Naive B cell (primary cell): ENCODE data around the gene DNAJC28. TPM values are rescaled to one million over a fixed set of nuclear protein-coding genes. Genes with fewer than 3 reads are reported as not detected.

ENCODE experiments used
- ATAC-seq, 2 donors: fragments of 150-1000 bp; cut with Tn5 transposase; 2 replicates each; pipeline ENCODE4 v1.10.0; 2021; ENCODE audit warnings: low read depth in 2 of 2, mild to moderate bottlenecking in 2 of 2, moderate library complexity in 2 of 2
- DNase-seq: peaks from one replicate; pipeline ENCODE4 v3.0.0; 2022
- H3K27ac Mint-ChIP-seq, 6 donors: one replicate each; pipeline ENCODE4 v1.8.0; 2020 to 2022; ENCODE audit warnings: mild to moderate bottlenecking in 6 of 6, mixed read lengths in 6 of 6, moderate library complexity in 5 of 6, inconsistent platforms in 2 of 6
- H3K27me3 Mint-ChIP-seq, 3 donors: one replicate each; pipeline ENCODE4 v1.8.0; 2021 to 2022; ENCODE audit warnings: mixed read lengths in 3 of 3, mild to moderate bottlenecking in 1 of 3
- H3K36me3 Mint-ChIP-seq, 2 donors: one replicate each; pipeline ENCODE4 v1.8.0; 2020 to 2022; ENCODE audit warnings: mixed read lengths in 2 of 2, inconsistent platforms in 1 of 2, mild to moderate bottlenecking in 1 of 2
- H3K4me1 Mint-ChIP-seq, 3 donors: one replicate each; pipeline ENCODE4 v1.8.0; 2020 to 2022; ENCODE audit warnings: mixed read lengths in 3 of 3, inconsistent platforms in 1 of 3, mild to moderate bottlenecking in 1 of 3, moderate library complexity in 1 of 3
- H3K4me3 Mint-ChIP-seq, 8 donors: one replicate each; pipeline ENCODE4 v1.8.0; 2020 to 2022; ENCODE audit warnings: mild to moderate bottlenecking in 8 of 8, mixed read lengths in 8 of 8, moderate library complexity in 8 of 8, inconsistent platforms in 2 of 8
- H3K9me3 Mint-ChIP-seq, 7 donors: one replicate each; pipeline ENCODE4 v1.8.0; 2020 to 2022; ENCODE audit warnings: mixed read lengths in 7 of 7, mild to moderate bottlenecking in 5 of 7, inconsistent platforms in 2 of 7, moderate library complexity in 1 of 7
- polyA plus RNA-seq, 6 donors: library from polyadenylated mRNA; unstranded; fragments of 300-500 nt; fragmentation: Illumina TruSeq; gene quantifications; one replicate each; pipeline ENCODE4 v1.2.3, GENCODE V29; 2021; ENCODE audit warnings: low read depth in 6 of 6

DNAJC28 gene
- polyA plus RNA-seq = 1 to 10 TPM in 2 of 6 donors, under 1 TPM in 3, not detected in 1; 0.38 to 1.6 (median 0.93) TPM

- peak within 1 kb of the TSS; percentile 80 to 97 (median 92) for H3K4me3 Mint-ChIP-seq
- no peaks in the 10 kb centered on the region for H3K36me3 Mint-ChIP-seq
- H3K27me3 Mint-ChIP-seq = peaks cover 0 to 6% (median 0%) of the 10 kb centered on the region in 3 donors
- H3K27ac Mint-ChIP-seq = peak within 1 kb of the TSS; percentile 65 to 95 (median 92)
- H3K9me3 Mint-ChIP-seq = no peaks in the 10 kb centered on the region
- peak; percentile 96 for DNase-seq
- H3K4me1 Mint-ChIP-seq = peaks cover 10 to 13% (median 12%) of the 10 kb centered on the region in 3 donors
- peak; percentile 93 to 94 for ATAC-seq
These were observed at the start of gene DNAJC28 for GRCh38 chr21:33491373-33492102. DNAJC28 (minus strand) TSS chr21:33491716; CDS start chr21:33489393, 2,323 bp downstream.

GRCh38 chr21:33541105-33541711 lies 49.7 kb upstream of the DNAJC28 start:
- ATAC-seq (no peak), DNase-seq (no peak)
- peaks cover 9 to 26% of the 10 kb centered on the region in 2 donors for H3K36me3 Mint-ChIP-seq
- no peaks in the 10 kb centered on the region for H3K27me3 Mint-ChIP-seq
- H3K27ac Mint-ChIP-seq = peak overlapping the region; percentile 98 to 100 (median 100)
- peak overlapping the region; percentile 91 to 100 (median 99) for H3K4me3 Mint-ChIP-seq
- peaks cover 29 to 52% (median 44%) of the 10 kb centered on the region in 3 donors for H3K4me1 Mint-ChIP-seq
- H3K9me3 Mint-ChIP-seq = no peaks in the 10 kb centered on the region

DNA sequence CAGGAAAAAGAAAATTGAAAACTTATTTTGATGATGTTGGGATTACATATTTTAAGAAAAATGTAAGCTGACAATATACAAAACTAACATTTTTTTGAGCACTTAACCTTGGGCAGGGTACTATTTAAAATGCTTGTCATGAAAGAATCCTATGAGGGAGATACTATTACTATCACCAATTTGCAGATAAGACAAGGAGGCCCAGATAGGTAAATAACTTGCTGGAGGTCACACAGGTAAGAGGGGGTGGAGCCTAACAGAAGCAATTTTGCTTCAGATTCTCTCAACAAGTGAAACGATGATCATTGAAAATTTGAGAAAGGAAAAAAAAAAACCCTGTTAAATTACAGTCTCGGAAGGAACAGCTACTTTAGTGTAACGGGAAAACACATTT lies 49.2 kb upstream of the DNAJC28 start:
- H3K4me3 Mint-ChIP-seq = peak overlapping the region; percentile 63 to 99 (median 88)
- peaks cover 26 to 52% (median 39%) of the 10 kb centered on the region in 3 donors for H3K4me1 Mint-ChIP-seq
- H3K9me3 Mint-ChIP-seq = no peaks in the 10 kb centered on the region
- peaks cover 9 to 26% of the 10 kb centered on the region in 2 donors for H3K36me3 Mint-ChIP-seq
- no peaks in the 10 kb centered on the region for H3K27me3 Mint-ChIP-seq
- ATAC-seq = no peak
- no peak for DNase-seq
- H3K27ac Mint-ChIP-seq = peak overlapping the region in 5 of 6 donors; percentile 14 to 98 (median 86)

DNA sequence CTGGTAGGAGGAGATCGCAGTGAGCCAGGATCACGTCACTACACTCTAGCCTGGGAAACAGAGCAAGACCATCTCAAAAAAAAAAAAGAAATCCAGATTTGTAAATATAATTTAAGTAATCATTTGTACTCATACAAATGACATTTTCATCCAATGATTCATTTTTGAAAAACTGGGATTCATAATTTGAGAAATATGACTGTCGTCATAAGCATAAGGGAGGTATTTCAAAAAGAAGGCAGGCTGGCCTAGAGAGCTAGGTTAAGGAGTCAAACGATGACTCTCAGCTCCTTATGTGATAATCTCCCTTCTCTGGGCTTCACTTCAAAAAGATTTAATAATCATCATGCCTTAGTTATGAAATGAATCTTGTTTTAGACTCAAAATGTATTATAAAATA lies 48.1 kb upstream of the DNAJC28 start:
- peaks cover 26 to 47% (median 30%) of the 10 kb centered on the region in 3 donors for H3K4me1 Mint-ChIP-seq
- H3K27ac Mint-ChIP-seq = no peak overlapping the region
- peak overlapping the region in 1 of 8 donors; percentile 97 for H3K4me3 Mint-ChIP-seq
- H3K9me3 Mint-ChIP-seq = no peaks in the 10 kb centered on the region
- H3K27me3 Mint-ChIP-seq = no peaks in the 10 kb centered on the region
- ATAC-seq (no peak), DNase-seq (no peak)
- H3K36me3 Mint-ChIP-seq = peaks cover 9 to 26% of the 10 kb centered on the region in 2 donors

DNA sequence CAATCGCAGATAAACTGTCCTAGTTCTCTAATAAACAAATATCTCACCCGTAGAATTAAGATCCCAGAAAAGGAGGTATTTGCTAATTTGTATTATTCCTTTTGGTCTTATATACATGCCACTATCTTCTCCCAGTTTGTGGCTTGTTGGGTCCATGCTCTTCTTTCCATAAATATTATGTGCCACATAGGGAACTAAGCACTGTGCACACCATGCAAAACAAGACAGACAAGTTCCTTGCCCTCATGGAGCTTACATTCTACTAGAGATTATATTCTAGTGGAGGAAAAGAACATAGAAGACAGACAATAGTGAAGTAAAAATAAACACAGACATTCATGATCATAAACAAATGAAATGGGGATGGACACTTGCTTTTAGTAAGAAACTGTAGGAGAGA lies 45.7 kb upstream of the DNAJC28 start:
- Mint-ChIP-seq H3K36me3 (peaks cover 17 to 19% of the 10 kb centered on the region in 2 donors), H3K4me3 (peak overlapping the region in 1 of 8 donors; percentile 0), H3K27me3 (no peaks in the 10 kb centered on the region)

DNA sequence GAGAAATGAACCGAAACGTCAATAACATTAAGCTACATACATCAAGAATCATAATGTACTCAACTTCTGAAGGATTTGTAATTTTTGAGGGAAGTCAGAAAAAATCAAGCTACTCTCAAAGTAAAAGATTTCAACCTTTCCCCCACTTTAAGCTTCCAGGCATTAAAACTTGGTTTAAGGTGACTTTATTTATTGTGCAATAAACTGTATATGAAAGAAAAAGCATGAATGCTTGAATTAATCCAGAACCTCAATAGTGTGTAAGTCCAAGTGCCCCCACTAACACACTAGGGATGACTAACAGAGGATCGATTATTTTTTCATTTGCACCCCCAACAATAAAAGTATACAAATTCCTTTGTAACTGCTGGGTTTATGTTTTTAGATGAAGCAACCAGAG lies 39.5 kb upstream of the DNAJC28 start:
- no peaks in the 10 kb centered on the region for H3K27me3 Mint-ChIP-seq
- DNase-seq (no peak), ATAC-seq (no peak)
- H3K27ac Mint-ChIP-seq = no peak overlapping the region
- no peak overlapping the region for H3K4me3 Mint-ChIP-seq
- H3K36me3 Mint-ChIP-seq = peaks cover 32 to 34% of the 10 kb centered on the region in 2 donors
- no peaks in the 10 kb centered on the region for H3K9me3 Mint-ChIP-seq
- peaks cover 0 to 8% (median under 1%) of the 10 kb centered on the region in 3 donors for H3K4me1 Mint-ChIP-seq

More for the DNA sequence above, 45.7 kb upstream of the DNAJC28 start:
- Mint-ChIP-seq H3K4me1 (peaks cover 17 to 28% (median 18%) of the 10 kb centered on the region in 3 donors), H3K27ac (peak overlapping the region in 1 of 6 donors; percentile 9), H3K9me3 (no peaks in the 10 kb centered on the region)
- DNase-seq (no peak), ATAC-seq (no peak)

DNA sequence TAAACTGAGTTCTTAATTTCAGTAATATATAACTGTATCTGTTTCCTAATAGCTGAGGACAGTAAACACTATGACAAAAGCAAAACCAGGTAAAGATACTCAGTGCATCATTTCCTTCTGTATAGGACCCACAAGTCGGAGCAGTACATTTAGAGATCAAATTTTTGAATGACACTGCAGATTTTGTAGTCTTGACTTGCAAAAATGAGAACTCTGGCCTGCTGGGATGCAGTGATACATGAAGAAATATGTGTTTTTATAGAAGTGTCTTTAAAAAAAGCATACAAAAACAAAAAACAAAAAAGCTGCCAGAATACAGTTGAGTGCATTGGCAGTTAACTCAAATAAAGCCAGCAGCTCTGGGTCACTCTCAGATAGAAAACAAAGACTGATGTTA lies 31.4 kb upstream of the DNAJC28 start:
- H3K27me3 Mint-ChIP-seq = no peaks in the 10 kb centered on the region
- no peak for ATAC-seq
- peaks cover 16 to 27% of the 10 kb centered on the region in 2 donors for H3K36me3 Mint-ChIP-seq
- peak overlapping the region in 1 of 6 donors; percentile 67 for H3K27ac Mint-ChIP-seq
- no peak overlapping the region for H3K4me3 Mint-ChIP-seq
- H3K9me3 Mint-ChIP-seq = no peaks in the 10 kb centered on the region
- no peak for DNase-seq
- peaks cover 0 to 4% (median 3%) of the 10 kb centered on the region in 3 donors for H3K4me1 Mint-ChIP-seq

GRCh38 chr21:33522297-33522952 lies 30.9 kb upstream of the DNAJC28 start:
- H3K27me3 Mint-ChIP-seq = no peaks in the 10 kb centered on the region
- H3K4me3 Mint-ChIP-seq = no peak overlapping the region
- no peak for DNase-seq
- no peak for ATAC-seq
- no peak overlapping the region for H3K27ac Mint-ChIP-seq
- no peaks in the 10 kb centered on the region for H3K9me3 Mint-ChIP-seq
- peaks cover 16 to 27% of the 10 kb centered on the region in 2 donors for H3K36me3 Mint-ChIP-seq
- H3K4me1 Mint-ChIP-seq = peaks cover 0 to 4% (median 3%) of the 10 kb centered on the region in 3 donors

DNA sequence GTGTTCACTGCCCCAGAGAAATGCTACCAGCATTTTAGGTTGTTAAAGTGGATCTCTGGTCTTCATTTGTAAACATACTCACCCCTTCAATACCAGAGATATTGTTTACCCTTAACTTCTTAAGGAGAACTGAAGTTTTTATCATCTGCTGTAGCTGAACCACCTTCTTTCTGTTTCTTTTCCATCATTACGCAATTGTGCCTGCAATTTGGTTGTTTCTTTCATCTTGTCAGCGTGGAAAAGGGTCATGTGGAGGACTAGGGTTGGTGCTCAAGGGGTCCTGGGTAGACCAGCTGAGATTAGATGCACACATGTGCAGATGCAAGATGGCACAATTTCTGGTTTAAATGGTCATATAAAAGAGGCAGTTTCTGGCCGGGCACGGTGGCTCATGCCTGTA lies 27.4 kb upstream of the DNAJC28 start:
- H3K36me3 Mint-ChIP-seq = peaks cover 28 to 43% of the 10 kb centered on the region in 2 donors

GRCh38 chr21:33514229-33514628 lies 22.7 kb upstream of the DNAJC28 start:
- H3K9me3 Mint-ChIP-seq = no peaks in the 10 kb centered on the region
- ATAC-seq (no peak), DNase-seq (no peak)
- H3K36me3 Mint-ChIP-seq = peaks cover 32 to 46% of the 10 kb centered on the region in 2 donors
- no peak overlapping the region for H3K27ac Mint-ChIP-seq
- H3K4me1 Mint-ChIP-seq = peaks cover 0 to 9% (median 0%) of the 10 kb centered on the region in 3 donors
- H3K27me3 Mint-ChIP-seq = no peaks in the 10 kb centered on the region
- H3K4me3 Mint-ChIP-seq = no peak overlapping the region

More for the DNA sequence above, 27.4 kb upstream of the DNAJC28 start:
- no peak overlapping the region for H3K27ac Mint-ChIP-seq
- H3K9me3 Mint-ChIP-seq = no peaks in the 10 kb centered on the region
- DNase-seq (no peak), ATAC-seq (no peak)
- peak overlapping the region in 1 of 8 donors; percentile 60 for H3K4me3 Mint-ChIP-seq
- no peaks in the 10 kb centered on the region for H3K27me3 Mint-ChIP-seq
- peaks cover 0 to 9% (median 0%) of the 10 kb centered on the region in 3 donors for H3K4me1 Mint-ChIP-seq

GRCh38 chr21:33512481-33512880 lies 21.0 kb upstream of the DNAJC28 start:
- no peak overlapping the region for H3K4me3 Mint-ChIP-seq
- no peaks in the 10 kb centered on the region for H3K27me3 Mint-ChIP-seq
- no peaks in the 10 kb centered on the region for H3K9me3 Mint-ChIP-seq
- H3K4me1 Mint-ChIP-seq = peaks cover 0 to 9% (median 0%) of the 10 kb centered on the region in 3 donors
- no peak overlapping the region for H3K27ac Mint-ChIP-seq
- no peak for DNase-seq
- ATAC-seq = no peak
- peaks cover 26 to 40% of the 10 kb centered on the region in 2 donors for H3K36me3 Mint-ChIP-seq

- Mint-ChIP-seq H3K27ac (no peak overlapping the region), H3K4me1 (peaks cover 0 to 9% (median 0%) of the 10 kb centered on the region in 3 donors), H3K9me3 (peaks cover 0 to 5% (median 3%) of the 10 kb centered on the region in 7 donors), H3K36me3 (peaks cover 26 to 41% of the 10 kb centered on the region in 2 donors), H3K27me3 (no peaks in the 10 kb centered on the region), H3K4me3 (no peak overlapping the region)
- ATAC-seq (no peak), DNase-seq (no peak)
These were observed 20.1 kb upstream of the DNAJC28 start for GRCh38 chr21:33511639-33512038.

- DNase-seq = no peak
- ATAC-seq = no peak
- peak overlapping the region in 1 of 6 donors; percentile 73 for H3K27ac Mint-ChIP-seq
- no peak overlapping the region for H3K4me3 Mint-ChIP-seq
- H3K27me3 Mint-ChIP-seq = no peaks in the 10 kb centered on the region
- peaks cover 0 to 5% (median 0%) of the 10 kb centered on the region in 3 donors for H3K4me1 Mint-ChIP-seq
- H3K36me3 Mint-ChIP-seq = peaks cover 25 to 33% of the 10 kb centered on the region in 2 donors
- H3K9me3 Mint-ChIP-seq = peaks cover 0 to 7% (median 3%) of the 10 kb centered on the region in 7 donors
These were observed 19.3 kb upstream of the DNAJC28 start for GRCh38 chr21:33510826-33511225.
